HepG2 (cell line): ENCODE measurements around the gene BCAS1. TPM values are rescaled to one million over a fixed set of nuclear protein-coding genes. Genes with fewer than 3 reads are reported as not detected.

ENCODE experiments used
- AGO2 ChIP-seq: fragments of 200-400 bp; formaldehyde crosslinking; optimal IDR thresholded peaks from 2 replicates; pipeline ENCODE3; 2017; ENCODE audit warnings: mild to moderate bottlenecking, low read depth, low read length, moderate library complexity
- CEBPZ ChIP-seq: IDR thresholded peaks from 2 replicates; pipeline ENCODE4 v1.6.1; 2012; ENCODE audit warnings: low read length, improper control_type of control experiment
- ESRRA ChIP-seq: sonication (generic); formaldehyde crosslinking; IDR thresholded peaks from 2 replicates; pipeline ENCODE4 v1.5.1; 2020; ENCODE audit warnings: mild to moderate bottlenecking, low read depth, missing genetic modification reagents
- HNRNPLL ChIP-seq: fragments of 200-400 bp; formaldehyde crosslinking; IDR thresholded peaks from 2 replicates; pipeline ENCODE4 v1.6.1; 2017; ENCODE audit warnings: mild to moderate bottlenecking, low read depth, low read length; ENCODE audit not compliant: poor library complexity, severe bottlenecking
- KDM4B ChIP-seq: sonication (generic); formaldehyde crosslinking; IDR thresholded peaks from 2 replicates; pipeline ENCODE4 v1.4.0; 2020; ENCODE audit warnings: missing genetic modification reagents
- NR2C2 ChIP-seq: sonication (generic); formaldehyde crosslinking; IDR thresholded peaks from 2 replicates; pipeline ENCODE4 v1.4.0; 2020; ENCODE audit warnings: missing genetic modification reagents, mild to moderate bottlenecking, moderate library complexity, borderline replicate concordance
- PAX8 ChIP-seq: sonication (generic); formaldehyde crosslinking; IDR thresholded peaks from 2 replicates; pipeline ENCODE4 v1.8.0; 2022; ENCODE audit warnings: mild to moderate bottlenecking, missing genetic modification reagents, borderline replicate concordance
- TBX3 ChIP-seq: fragments of 450-650 bp; IDR thresholded peaks from 2 replicates; pipeline ENCODE4 v1.6.1; 2017; ENCODE audit warnings: antibody characterized with exemption, mild to moderate bottlenecking, inconsistent platforms, borderline replicate concordance
- ZBTB42 ChIP-seq: sonication (generic); formaldehyde crosslinking; IDR thresholded peaks from 2 replicates; pipeline ENCODE4 v1.5.0; 2020; ENCODE audit warnings: mild to moderate bottlenecking, missing genetic modification reagents
- ZFP90 ChIP-seq: sonication (generic); formaldehyde crosslinking; IDR thresholded peaks from 2 replicates; pipeline ENCODE4 v1.8.0; 2022; ENCODE audit warnings: missing genetic modification reagents, mild to moderate bottlenecking, inconsistent platforms, borderline replicate concordance
- ZNF839 ChIP-seq: sonication (generic); formaldehyde crosslinking; IDR thresholded peaks from 2 replicates; pipeline ENCODE4 v1.4.0; 2020; ENCODE audit warnings: missing genetic modification reagents, mild to moderate bottlenecking, borderline replicate concordance
- ZUFSP ChIP-seq: sonication (generic); formaldehyde crosslinking; IDR thresholded peaks from 2 replicates; pipeline ENCODE4 v1.9.0; 2021; ENCODE audit warnings: missing genetic modification reagents, mild to moderate bottlenecking, borderline replicate concordance
- polyA plus RNA-seq, 8 experiments: library from polyadenylated mRNA; depleted of rRNA in 3 of 8; stranded (reverse) in 7 of 8; unstranded in 1 of 8; fragments of >200 nt; fragmentation: Illumina TruSeq in 4 of 8; extraction: Trizol in 4 of 8; gene quantifications; 2 replicates each; pipeline versions ENCODE4 v1.2.1 to v1.2.3, GENCODE V29; 2011 to 2016; ENCODE audit warnings: low read depth in 4 of 8, missing spikeins in 1 of 8, mixed read lengths in 1 of 8; ENCODE audit not compliant: insufficient read depth in 1 of 8
- total RNA-seq, 5 experiments: library from RNA; depleted of rRNA; stranded (reverse); fragments of >200 nt; fragmentation: Illumina TruSeq; extraction: Trizol; gene quantifications; 2 replicates each; pipeline ENCODE4 v1.2.3, GENCODE V29; 2016; ENCODE audit warnings: low read depth in 1 of 5
- TF ChIP-seq, protein P1 (sequence below): sonication (generic); formaldehyde crosslinking; IDR thresholded peaks from 2 replicates; pipeline ENCODE4 v1.8.1; 2023; ENCODE audit warnings: mild to moderate bottlenecking, missing genetic modification reagents, borderline replicate concordance
- TF ChIP-seq, protein P2 (sequence below): sonication (generic); formaldehyde crosslinking; IDR thresholded peaks from 2 replicates; pipeline ENCODE4 v1.8.0; 2022; ENCODE audit warnings: low read depth, missing genetic modification reagents
- TF ChIP-seq, protein P3 (sequence below): sonication (generic); formaldehyde crosslinking; IDR thresholded peaks from 2 replicates; pipeline ENCODE4 v1.5.0; 2020; ENCODE audit warnings: missing genetic modification reagents, mild to moderate bottlenecking, borderline replicate concordance
- TF ChIP-seq, protein P4 (sequence below): sonication (generic); formaldehyde crosslinking; IDR thresholded peaks from 2 replicates; pipeline ENCODE4 v1.8.1; 2023; ENCODE audit warnings: mild to moderate bottlenecking, missing genetic modification reagents
- TF ChIP-seq, protein P5 (sequence below): sonication (generic); formaldehyde crosslinking; conservative IDR thresholded peaks from 2 replicates; pipeline ENCODE4 v1.4.0; 2020; ENCODE audit warnings: missing genetic modification reagents

BCAS1 gene
- total and polyA plus RNA-seq, 2 of the 13 experiments (the other 11 are each of a cell fraction or from before 2014, with no cell fraction given): 0.55 to 0.91 TPM

DNA sequence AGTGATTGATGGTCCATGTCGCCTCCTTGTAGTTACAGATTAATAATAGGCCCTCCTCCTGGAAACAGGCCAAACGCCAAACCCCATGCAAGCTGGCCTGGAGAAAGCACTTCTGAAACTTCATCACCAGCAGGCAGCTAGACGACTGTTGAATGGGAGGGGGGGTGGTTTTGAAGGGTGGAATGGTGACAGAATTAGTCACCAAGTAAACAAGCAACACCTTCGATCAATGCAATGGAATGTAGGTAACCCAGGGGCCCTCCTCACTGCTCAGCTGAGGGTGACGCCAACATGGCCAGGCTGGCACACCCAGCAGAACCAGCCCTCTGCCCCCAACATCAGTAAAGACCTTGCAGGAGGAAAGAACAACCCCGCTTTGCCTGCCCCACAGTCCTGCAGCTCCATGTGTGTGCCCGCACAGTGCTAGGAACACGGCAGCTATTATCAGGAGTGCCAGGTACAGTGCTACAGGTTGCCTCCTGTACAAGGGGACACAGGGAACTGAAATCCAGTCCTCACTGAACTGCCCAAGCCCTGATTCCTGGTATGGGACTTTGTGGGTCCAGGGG, 2.7 kb downstream of the BCAS1 start (continued):
- TF ChIP-seq HNRNPLL (no peak), ZBTB42 (CRISPR knock-in tag) (no peak), ZFP90 (CRISPR knock-in tag) (peak; percentile 87; the same call in 1 of the 2 replicates), KDM4B (CRISPR knock-in tag) (no peak; the same call in 1 of the 2 replicates), ZNF839 (CRISPR knock-in tag) (peak; percentile 65; the same call in 1 of the 2 replicates), AGO2 (no peak), CEBPZ (no peak), ESRRA (CRISPR knock-in tag) (no peak), ZUFSP (CRISPR knock-in tag) (no peak), NR2C2 (CRISPR knock-in tag) (peak; percentile 65; the same call in 1 of the 2 replicates), TBX3 (peak; percentile 99), PAX8 (CRISPR knock-in tag) (no peak; the same call in 1 of the 2 replicates)
- TF ChIP-seq, protein P1, sequence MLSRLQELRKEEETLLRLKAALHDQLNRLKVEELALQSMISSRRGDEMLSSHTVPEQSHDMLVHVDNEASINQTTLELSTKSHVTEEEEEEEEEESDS (CRISPR knock-in tag): peak; percentile 46; the same call in 1 of the 2 replicates
- TF ChIP-seq, protein P2, sequence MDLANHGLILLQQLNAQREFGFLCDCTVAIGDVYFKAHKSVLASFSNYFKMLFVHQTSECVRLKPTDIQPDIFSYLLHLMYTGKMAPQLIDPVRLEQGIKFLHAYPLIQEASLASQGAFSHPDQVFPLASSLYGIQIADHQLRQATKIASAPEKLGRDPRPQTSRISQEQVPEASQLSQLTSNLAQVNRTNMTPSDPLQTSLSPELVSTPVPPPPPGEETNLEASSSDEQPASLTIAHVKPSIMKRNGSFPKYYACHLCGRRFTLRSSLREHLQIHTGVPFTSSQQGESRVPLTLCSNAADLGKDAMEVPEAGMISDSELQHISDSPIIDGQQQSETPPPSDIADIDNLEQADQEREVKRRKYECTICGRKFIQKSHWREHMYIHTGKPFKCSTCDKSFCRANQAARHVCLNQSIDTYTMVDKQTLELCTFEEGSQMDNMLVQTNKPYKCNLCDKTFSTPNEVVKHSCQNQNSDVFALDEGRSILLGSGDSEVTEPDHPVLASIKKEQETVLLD (CRISPR knock-in tag): no peak; the same call in 1 of the 2 replicates
- TF ChIP-seq, protein P3, sequence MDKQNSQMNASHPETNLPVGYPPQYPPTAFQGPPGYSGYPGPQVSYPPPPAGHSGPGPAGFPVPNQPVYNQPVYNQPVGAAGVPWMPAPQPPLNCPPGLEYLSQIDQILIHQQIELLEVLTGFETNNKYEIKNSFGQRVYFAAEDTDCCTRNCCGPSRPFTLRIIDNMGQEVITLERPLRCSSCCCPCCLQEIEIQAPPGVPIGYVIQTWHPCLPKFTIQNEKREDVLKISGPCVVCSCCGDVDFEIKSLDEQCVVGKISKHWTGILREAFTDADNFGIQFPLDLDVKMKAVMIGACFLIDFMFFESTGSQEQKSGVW (CRISPR knock-in tag): no peak
- TF ChIP-seq, protein P4, sequence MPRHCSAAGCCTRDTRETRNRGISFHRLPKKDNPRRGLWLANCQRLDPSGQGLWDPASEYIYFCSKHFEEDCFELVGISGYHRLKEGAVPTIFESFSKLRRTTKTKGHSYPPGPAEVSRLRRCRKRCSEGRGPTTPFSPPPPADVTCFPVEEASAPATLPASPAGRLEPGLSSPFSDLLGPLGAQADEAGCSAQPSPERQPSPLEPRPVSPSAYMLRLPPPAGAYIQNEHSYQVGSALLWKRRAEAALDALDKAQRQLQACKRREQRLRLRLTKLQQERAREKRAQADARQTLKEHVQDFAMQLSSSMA (CRISPR knock-in tag): no peak
- TF ChIP-seq, protein P5, sequence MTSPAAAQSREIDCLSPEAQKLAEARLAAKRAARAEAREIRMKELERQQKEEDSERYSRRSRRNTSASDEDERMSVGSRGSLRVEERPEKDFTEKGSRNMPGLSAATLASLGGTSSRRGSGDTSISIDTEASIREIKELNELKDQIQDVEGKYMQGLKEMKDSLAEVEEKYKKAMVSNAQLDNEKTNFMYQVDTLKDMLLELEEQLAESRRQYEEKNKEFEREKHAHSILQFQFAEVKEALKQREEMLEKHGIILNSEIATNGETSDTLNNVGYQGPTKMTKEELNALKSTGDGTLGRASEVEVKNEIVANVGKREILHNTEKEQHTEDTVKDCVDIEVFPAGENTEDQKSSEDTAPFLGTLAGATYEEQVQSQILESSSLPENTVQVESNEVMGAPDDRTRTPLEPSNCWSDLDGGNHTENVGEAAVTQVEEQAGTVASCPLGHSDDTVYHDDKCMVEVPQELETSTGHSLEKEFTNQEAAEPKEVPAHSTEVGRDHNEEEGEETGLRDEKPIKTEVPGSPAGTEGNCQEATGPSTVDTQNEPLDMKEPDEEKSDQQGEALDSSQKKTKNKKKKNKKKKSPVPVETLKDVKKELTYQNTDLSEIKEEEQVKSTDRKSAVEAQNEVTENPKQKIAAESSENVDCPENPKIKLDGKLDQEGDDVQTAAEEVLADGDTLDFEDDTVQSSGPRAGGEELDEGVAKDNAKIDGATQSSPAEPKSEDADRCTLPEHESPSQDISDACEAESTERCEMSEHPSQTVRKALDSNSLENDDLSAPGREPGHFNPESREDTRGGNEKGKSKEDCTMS (CRISPR knock-in tag): no peak
